Small intestine (tissue), 7 donors: ENCODE measurements around the gene CIP2A. TPM values are rescaled to one million over a fixed set of nuclear protein-coding genes. Genes with fewer than 3 reads are reported as not detected.

ENCODE experiments used
- DNase-seq, 2 donors: peaks; one replicate each; pipeline versions ENCODE4 v3.0.0 to v3.0.0-alpha.2; 2013
- FAIRE-seq: peaks from 2 replicates; lab custom pipeline; 2012; peaks lifted over from hg19 to GRCh38; lab: Jason Lieb, UNC
- H3K27ac ChIP-seq, 3 donors: one replicate each; pipeline ENCODE4 v1.5.1; 2013; ENCODE audit warnings: low read length in 2 of 3, mild to moderate bottlenecking in 2 of 3, control low read depth in 1 of 3, inconsistent platforms in 1 of 3, low read depth in 1 of 3, moderate library complexity in 1 of 3
- H3K27me3 ChIP-seq, 3 donors: one replicate each; pipeline ENCODE4 v1.6.1; 2013; ENCODE audit warnings: low read length in 3 of 3, inconsistent platforms in 1 of 3; ENCODE audit not compliant: control insufficient read depth in 3 of 3, insufficient read depth in 3 of 3
- H3K36me3 ChIP-seq, 3 donors: one replicate each; pipeline ENCODE4 v1.6.1; 2013; ENCODE audit warnings: low read length in 3 of 3, inconsistent platforms in 1 of 3, low read depth in 1 of 3, mild to moderate bottlenecking in 1 of 3, moderate library complexity in 1 of 3; ENCODE audit not compliant: control insufficient read depth in 3 of 3, insufficient read depth in 2 of 3
- H3K4me1 ChIP-seq, 3 donors: one replicate each; pipeline ENCODE4 v1.6.1; 2013; ENCODE audit warnings: low read length in 2 of 3, inconsistent platforms in 1 of 3, low read depth in 1 of 3, mild to moderate bottlenecking in 1 of 3, moderate library complexity in 1 of 3; ENCODE audit not compliant: control insufficient read depth in 3 of 3, insufficient read depth in 2 of 3
- H3K4me3 ChIP-seq, 3 donors: one replicate each; pipeline ENCODE4 v1.5.1; 2013; ENCODE audit warnings: low read length in 3 of 3, control low read depth in 1 of 3, inconsistent platforms in 1 of 3, low read depth in 1 of 3, mild to moderate bottlenecking in 1 of 3, moderate library complexity in 1 of 3
- H3K9me3 ChIP-seq, 2 donors: one replicate each; pipeline ENCODE4 v1.6.1; 2013; ENCODE audit warnings: low read depth in 1 of 2, low read length in 1 of 2; ENCODE audit not compliant: control insufficient read depth in 2 of 2, insufficient read depth in 1 of 2
- WGBS, 3 donors: extraction: QIAGEN DNeasy Blood & Tissue Kit; methylation state at CpG; one replicate each; pipeline ENCODE4 v1.1.7; 2013; 5-methylcytosine and 5-hydroxymethylcytosine counted together
- polyA plus RNA-seq, 4 donors: library from polyadenylated mRNA; stranded (reverse) in 3 of 4; unstranded in 1 of 4; fragments of 200-250 nt in 3 of 4; fragments of 120-200 nt in 1 of 4; gene quantifications; one replicate each; pipeline versions ENCODE4 v1.2.1 to v1.2.3, GENCODE V29; 2013
- donor health status: healthy with polysubstance abuse.
- donor health status: control.
- donor health status: control.
- donor health status: Bipolar disorder and iron deficiency.
- donor health status: healthy.

Gene CIP2A
- polyA plus RNA-seq, 4 donors: 0.45 to 7.8 (median 4.8) TPM; not detected in 1

DNA sequence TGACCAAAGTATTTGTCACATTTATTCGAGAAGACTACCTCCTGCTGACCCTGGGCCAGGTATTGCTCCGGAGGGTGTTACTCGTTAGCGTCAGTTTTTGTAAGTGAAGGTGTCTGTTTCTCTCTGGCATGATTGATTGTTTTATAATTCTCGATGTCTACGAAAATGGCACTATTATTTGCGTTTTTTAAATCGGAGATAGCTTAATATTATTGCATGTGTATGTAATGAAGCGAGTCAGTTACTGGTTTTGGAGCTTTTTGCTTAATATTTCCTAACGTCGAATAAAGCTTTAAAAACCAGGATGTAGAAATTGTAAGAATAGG lies 723 bp upstream of the CIP2A start:
- Histone ChIP-seq H3K9me3 (no peaks in the 10 kb centered on the region), H3K36me3 (no peaks in the 10 kb centered on the region), H3K4me1 (peaks cover 0 to 3% (median 0%) of the 10 kb centered on the region in 3 donors), H3K27me3 (no peaks in the 10 kb centered on the region), H3K27ac (peak overlapping the region; percentile 87 to 94 (median 89)), H3K4me3 (peak overlapping the region; percentile 79 to 86 (median 81))
- WGBS, 3 donors: 1% methylated on average over 11 of the region's 11 CpGs
- FAIRE-seq: no peak
- no peak for DNase-seq

DNA sequence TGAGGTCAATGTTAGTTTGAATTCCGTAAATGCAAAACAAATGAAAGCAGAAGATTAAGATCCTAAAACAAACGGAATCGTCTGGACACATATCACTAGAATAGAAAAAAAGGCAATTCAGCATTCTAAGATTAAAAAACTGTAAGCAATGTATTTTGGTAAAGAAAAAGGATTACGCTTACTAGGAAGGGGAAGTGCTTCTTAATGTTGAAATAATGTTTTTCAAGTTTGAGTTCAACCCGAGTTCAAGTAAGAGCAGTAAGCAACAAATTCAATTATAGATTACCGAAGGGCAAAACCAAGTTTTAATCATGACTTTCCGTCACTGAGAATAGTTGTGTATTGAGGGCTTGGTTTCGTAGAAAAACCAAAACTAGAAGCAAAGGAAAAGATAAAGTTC lies 637 bp downstream of the CIP2A start:
- Histone ChIP-seq H3K27me3 (no peaks in the 10 kb centered on the region), H3K9me3 (no peaks in the 10 kb centered on the region), H3K27ac (peak overlapping the region in 2 of 3 donors; percentile 87 to 89), H3K4me1 (peaks cover 0 to 3% (median 0%) of the 10 kb centered on the region in 3 donors), H3K4me3 (peak overlapping the region; percentile 79 to 86 (median 81)), H3K36me3 (no peaks in the 10 kb centered on the region)
- WGBS, 3 donors: 1 to 2% (median 2%) methylated on average over 8 of the region's 8 CpGs
- DNase-seq (no peak), FAIRE-seq (no peak)

DNA sequence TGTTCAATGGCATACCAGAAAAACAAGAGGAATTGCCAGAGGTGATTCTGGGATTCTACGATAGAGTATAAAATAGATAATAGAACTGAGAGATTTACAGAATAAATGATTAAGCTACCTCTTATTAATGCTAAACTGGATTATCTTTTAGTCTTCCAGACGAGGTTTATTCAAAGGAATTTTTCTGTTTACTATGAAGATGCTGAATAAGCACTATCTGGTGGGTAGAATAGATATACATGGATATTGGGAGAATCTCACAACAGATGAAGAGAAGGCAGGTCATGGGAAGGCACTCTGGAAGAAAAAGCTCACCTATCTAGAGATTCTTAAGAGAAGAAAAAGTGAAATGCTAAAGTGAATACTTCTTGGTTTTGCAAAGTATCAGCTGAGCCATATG lies 11.2 kb downstream of the CIP2A start:
- DNase-seq (no peak), FAIRE-seq (no peak)
- Histone ChIP-seq H3K36me3 (peaks cover 0 to 8% (median 0%) of the 10 kb centered on the region in 3 donors), H3K9me3 (no peaks in the 10 kb centered on the region), H3K27me3 (no peaks in the 10 kb centered on the region), H3K27ac (no peak overlapping the region), H3K4me3 (no peak overlapping the region), H3K4me1 (no peaks in the 10 kb centered on the region)
- WGBS, 3 donors: 83 to 85% (median 83%) methylated on average over 2 of the region's 2 CpGs

DNA sequence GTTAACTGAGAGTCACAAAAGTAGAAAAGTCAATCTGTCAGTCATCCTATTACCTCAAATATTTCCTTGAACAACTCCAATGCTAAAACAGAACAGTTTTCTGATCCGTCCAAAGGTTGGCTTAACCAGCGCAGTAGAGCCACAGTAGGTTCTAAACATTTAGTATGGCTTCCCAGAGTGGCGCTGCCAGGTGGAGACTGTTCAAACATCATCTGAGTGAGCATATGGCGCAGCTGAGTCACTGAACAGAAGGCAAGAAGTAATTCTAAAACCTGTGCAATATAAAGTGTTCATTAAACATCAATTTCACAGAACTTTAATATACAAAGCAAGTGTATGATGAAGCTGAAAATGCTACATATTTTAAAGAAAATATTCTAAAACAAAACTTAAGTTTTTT lies 19.9 kb downstream of the CIP2A start:
- Histone ChIP-seq H3K27me3 (no peaks in the 10 kb centered on the region), H3K4me1 (no peaks in the 10 kb centered on the region), H3K4me3 (no peak overlapping the region), H3K36me3 (peaks cover 0 to under 1% (median 0%) of the 10 kb centered on the region in 3 donors), H3K27ac (no peak overlapping the region), H3K9me3 (no peaks in the 10 kb centered on the region)
- FAIRE-seq: no peak
- 98 to 99% (median 98%) methylated on average over 4 of the region's 4 CpGs for WGBS, 3 donors
- DNase-seq: peak in 1 of 2 donors; percentile 2

DNA sequence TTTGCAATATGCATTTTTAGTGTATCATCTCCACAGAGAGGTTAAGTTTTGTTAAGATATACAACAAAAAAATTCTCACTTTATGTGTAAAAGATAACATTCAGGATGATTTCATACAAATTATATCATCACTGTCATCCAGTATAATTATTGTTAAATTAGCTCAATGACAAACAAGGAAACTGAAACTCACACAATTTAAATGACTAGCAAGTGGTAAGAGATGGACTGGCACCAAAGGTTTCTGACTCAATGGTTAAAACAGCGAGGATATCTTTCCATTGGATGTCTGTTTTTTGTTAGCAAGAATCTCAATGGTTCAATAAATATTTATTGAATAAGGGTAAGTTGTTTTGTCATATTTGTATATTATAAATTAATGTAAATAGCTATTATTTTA lies 22.6 kb downstream of the CIP2A start:
- Histone ChIP-seq H3K4me1 (no peaks in the 10 kb centered on the region), H3K27ac (no peak overlapping the region), H3K36me3 (no peaks in the 10 kb centered on the region), H3K27me3 (no peaks in the 10 kb centered on the region), H3K4me3 (no peak overlapping the region), H3K9me3 (no peaks in the 10 kb centered on the region)
- DNase-seq (no peak), FAIRE-seq (no peak)
- 87 to 98% (median 93%) methylated on average over 1 of the region's 1 CpG for WGBS, 3 donors

DNA sequence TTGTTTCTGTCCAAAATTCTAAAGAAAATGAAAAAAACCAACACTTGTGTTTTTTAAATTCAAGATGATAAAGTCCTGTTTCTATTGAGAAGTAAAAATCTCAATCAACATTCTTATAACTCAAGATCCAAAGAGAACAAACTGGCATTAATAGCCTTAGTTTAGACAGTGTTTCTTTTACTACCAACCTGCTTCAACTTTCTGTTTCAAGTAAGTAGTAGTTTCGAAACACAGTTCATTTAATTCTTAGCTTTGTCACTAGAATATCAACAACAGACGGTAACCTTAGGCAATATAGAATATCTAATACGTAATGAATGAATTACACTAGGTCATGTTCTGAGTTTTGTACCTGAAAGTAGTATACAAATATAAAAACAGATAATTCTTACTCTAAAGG lies 23.7 kb downstream of the CIP2A start:
- H3K27me3 ChIP-seq: no peaks in the 10 kb centered on the region
- H3K9me3 ChIP-seq: no peaks in the 10 kb centered on the region
- FAIRE-seq: peak; percentile 15
- peaks cover 0 to 4% (median 0%) of the 10 kb centered on the region in 3 donors for H3K36me3 ChIP-seq
- no peaks in the 10 kb centered on the region for H3K4me1 ChIP-seq
- H3K4me3 ChIP-seq: no peak overlapping the region
- no peak for DNase-seq
- 87 to 97% (median 93%) methylated on average over 3 of the region's 3 CpGs for WGBS, 3 donors
- no peak overlapping the region for H3K27ac ChIP-seq

DNA sequence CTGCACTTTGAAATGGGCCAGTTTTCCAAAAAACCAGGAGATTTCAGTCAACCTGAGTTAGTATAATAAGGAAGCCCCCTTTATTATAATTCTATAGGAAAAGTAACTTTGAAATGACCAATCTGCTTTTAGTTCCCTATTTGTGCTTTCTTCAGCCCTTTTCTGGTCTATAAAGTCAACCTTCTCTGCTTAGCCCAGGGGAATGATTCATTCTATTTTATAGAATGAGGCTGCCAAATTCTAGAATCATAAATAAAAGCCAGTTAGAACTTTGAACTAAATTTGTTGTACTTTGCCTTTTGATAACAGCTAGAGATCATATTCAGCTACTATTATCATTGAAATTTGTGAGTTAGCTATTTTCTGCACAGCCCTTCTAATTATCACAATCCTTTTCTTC lies 24.7 kb downstream of the CIP2A start:
- Histone ChIP-seq H3K27me3 (no peaks in the 10 kb centered on the region), H3K4me1 (no peaks in the 10 kb centered on the region), H3K27ac (no peak overlapping the region), H3K9me3 (no peaks in the 10 kb centered on the region), H3K36me3 (peaks cover 0 to 4% (median 0%) of the 10 kb centered on the region in 3 donors), H3K4me3 (no peak overlapping the region)
- FAIRE-seq: no peak
- peak in 1 of 2 donors; percentile 5 for DNase-seq

DNA sequence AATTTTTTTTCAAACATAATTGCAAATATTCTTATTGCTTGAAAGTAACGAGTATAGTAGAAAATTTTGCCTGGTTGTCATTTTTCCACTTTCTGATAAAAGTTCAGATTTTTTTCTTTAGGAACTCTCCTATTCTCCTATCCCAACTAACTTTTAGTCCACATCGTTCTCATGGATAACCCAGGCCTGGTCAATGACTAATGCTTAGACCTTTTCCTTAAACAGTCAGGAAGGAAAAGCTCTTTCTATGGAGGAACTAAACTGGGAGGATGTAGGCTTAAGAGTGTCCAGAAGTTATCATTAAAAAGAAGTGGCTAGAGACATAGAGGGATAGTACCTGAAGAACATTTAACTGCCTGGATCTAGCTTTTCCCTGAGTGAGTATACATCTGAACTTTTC lies 26.7 kb downstream of the CIP2A start:
- Histone ChIP-seq H3K9me3 (no peaks in the 10 kb centered on the region), H3K4me3 (no peak overlapping the region), H3K4me1 (no peaks in the 10 kb centered on the region), H3K27ac (no peak overlapping the region), H3K27me3 (no peaks in the 10 kb centered on the region), H3K36me3 (peaks cover 0 to 4% (median 2%) of the 10 kb centered on the region in 3 donors)
- DNase-seq: no peak
- WGBS, 3 donors: 97 to 100% (median 98%) methylated on average over 2 of the region's 2 CpGs
- no peak for FAIRE-seq

DNA sequence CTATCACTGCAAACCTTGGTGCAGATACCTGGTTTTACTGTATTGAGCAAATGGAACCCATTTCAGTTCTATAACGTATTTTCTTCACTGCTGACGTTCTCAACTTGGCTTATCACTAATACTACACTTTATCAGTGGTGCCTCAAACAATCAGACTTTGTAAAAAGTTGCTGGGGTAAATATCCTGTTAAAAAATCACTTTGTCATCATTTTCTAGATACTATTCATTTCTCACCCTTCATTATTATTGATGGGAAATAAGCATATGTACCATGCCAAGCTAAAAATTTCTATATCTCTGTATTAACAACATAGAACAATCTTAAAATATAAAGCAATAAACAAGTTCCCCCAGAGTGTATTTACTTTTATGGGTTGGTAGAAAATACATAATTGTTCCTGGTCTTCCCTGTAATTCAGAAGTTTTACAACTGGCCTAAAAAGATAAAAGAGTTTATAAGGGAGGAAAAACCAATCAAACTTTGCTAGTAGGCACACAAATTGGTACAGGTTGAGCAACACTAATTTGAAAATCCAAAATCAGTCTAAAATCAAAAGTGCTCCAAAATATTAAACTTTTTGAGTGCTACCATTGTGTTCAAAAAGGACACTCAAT lies 33.2 kb downstream of the CIP2A start:
- Histone ChIP-seq H3K27ac (no peak overlapping the region), H3K27me3 (no peaks in the 10 kb centered on the region), H3K36me3 (peaks cover 0 to 2% (median 0%) of the 10 kb centered on the region in 3 donors), H3K9me3 (no peaks in the 10 kb centered on the region), H3K4me1 (peaks cover 0 to 3% (median 0%) of the 10 kb centered on the region in 3 donors), H3K4me3 (no peak overlapping the region)
- DNase-seq (no peak), FAIRE-seq (no peak)
- 23 to 58% (median 48%) methylated on average over 2 of the region's 2 CpGs for WGBS, 3 donors
